Esophagus muscularis mucosa (tissue), 4 donors: ENCODE measurements around the gene PEAR1. TPM values are rescaled to one million over a fixed set of nuclear protein-coding genes. Genes with fewer than 3 reads are reported as not detected.

Experiments
- DNase-seq: peaks from one replicate; pipeline ENCODE4 v3.0.0-alpha.2; 2017; ENCODE audit errors: extremely low spot score
- H3K27ac ChIP-seq, 4 donors: fragments of 200-600 bp; sonication (generic); replicated peaks in 1 of 4; 1 replicate in 3 of 4; 2 replicates in 1 of 4; pipeline ENCODE4 v1.5.1; 2016 to 2019; ENCODE audit warnings: mild to moderate bottlenecking in 1 of 4
- H3K27me3 ChIP-seq, 4 donors: fragments of 200-600 bp; sonication (generic); one replicate each; pipeline versions ENCODE4 v1.5.1 to v1.6.0; 2016 to 2019
- H3K36me3 ChIP-seq, 4 donors: fragments of 200-600 bp; sonication (generic); one replicate each; pipeline ENCODE4 v1.5.1; 2016 to 2019
- H3K4me1 ChIP-seq, 4 donors: fragments of 200-600 bp; sonication (generic); one replicate each; pipeline ENCODE4 v1.5.1; 2016 to 2019
- H3K4me3 ChIP-seq, 4 donors: fragments of 200-600 bp; sonication (generic); 1 replicate in 2 of 4; 2 replicates in 2 of 4; pipeline ENCODE4 v1.5.1; 2016 to 2019; ENCODE audit warnings: mild to moderate bottlenecking in 4 of 4, moderate library complexity in 1 of 4
- H3K9me3 ChIP-seq, 4 donors: fragments of 200-600 bp; sonication (generic); 1 replicate in 3 of 4; 2 replicates in 1 of 4; pipeline ENCODE4 v1.5.1; 2016 to 2019
- CTCF ChIP-seq, 3 experiments: fragments of 200-600 bp in 2 of 3; fragments of 450-650 bp in 1 of 3; sonication (generic) in 2 of 3; IDR thresholded peaks; one replicate each; pipeline ENCODE4 v1.5.1; 2017 to 2019; ENCODE audit warnings: antibody characterized with exemption in 3 of 3, mild to moderate bottlenecking in 2 of 3, moderate library complexity in 1 of 3
- EP300 ChIP-seq: sonication (generic); formaldehyde crosslinking; IDR thresholded peaks from one replicate; pipeline ENCODE4 v1.6.1; 2017; ENCODE audit warnings: antibody characterized with exemption
- POLR2A ChIP-seq: fragments of 450-650 bp; IDR thresholded peaks from one replicate; pipeline ENCODE4 v1.6.1; 2017; ENCODE audit warnings: antibody characterized with exemption, moderate library complexity, mild to moderate bottlenecking, low read depth
- POLR2AphosphoS5 ChIP-seq, 2 donors: sonication (generic); formaldehyde crosslinking; IDR thresholded peaks; one replicate each; pipeline ENCODE4 v1.6.1; 2017; ENCODE audit warnings: antibody characterized with exemption in 2 of 2
- WGBS: methylation state at CpG from one replicate; pipeline ENCODE4 v1.1.5; 2018; 5-methylcytosine and 5-hydroxymethylcytosine counted together
- intact Hi-C: fragments of 100-400 bp; cut with DNase I; formaldehyde crosslinking; loops from one replicate; pipeline ENCODE4 v1.15.1; 2023
- total RNA-seq, 4 donors: library from RNA; depleted of rRNA; stranded (reverse); fragments of >200 nt; gene quantifications; one replicate each; pipeline versions ENCODE4 v1.1.0 to v1.2.1, GENCODE V29; 2016

PEAR1 gene
- total RNA-seq, 4 donors from 2014 or later, result 6.1 to 13.6 (median 10.9) TPM

DNA sequence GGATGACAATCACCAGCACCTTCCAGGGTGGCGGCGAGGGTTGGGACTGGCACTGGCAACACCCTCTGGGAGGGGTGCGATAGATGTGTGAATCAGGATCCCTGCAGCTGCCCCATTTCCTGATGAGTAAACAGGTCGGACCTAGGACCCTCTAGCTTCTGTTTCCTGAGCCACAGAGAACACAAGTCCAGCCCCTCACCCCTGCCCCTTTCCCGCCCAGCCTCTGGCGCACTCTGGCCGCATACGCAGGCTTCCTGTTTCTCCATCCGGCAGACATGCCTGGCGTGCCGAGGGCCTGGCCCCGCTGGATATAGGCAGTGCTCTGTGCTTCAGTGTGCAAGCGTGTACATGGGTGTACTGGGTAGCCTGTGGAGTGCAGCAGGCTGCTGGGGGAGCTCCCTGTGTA is 4.6 kb downstream of the PEAR1 start:
- Histone ChIP-seq H3K9me3 (no peaks in the 10 kb centered on the region), H3K4me1 (peaks cover 64 to 89% (median 76%) of the 10 kb centered on the region in 4 donors), H3K27ac (peak overlapping the region; percentile 61 to 91 (median 82)), H3K27me3 (peaks cover 0 to 76% (median 12%) of the 10 kb centered on the region in 4 donors), H3K4me3 (peak overlapping the region in 1 of 4 donors; percentile 23), H3K36me3 (no peaks in the 10 kb centered on the region)
- no CpG with 5 or more reads among the region's 13 CpGs for WGBS
- intact Hi-C loops, result no loop called here
- no peak for DNase-seq
- TF ChIP-seq POLR2AphosphoS5 (IDR thresholded peaks at IDR 0.05) (peak; percentile 48 to 49), CTCF (IDR thresholded peaks at IDR 0.05) (no peak)

DNA sequence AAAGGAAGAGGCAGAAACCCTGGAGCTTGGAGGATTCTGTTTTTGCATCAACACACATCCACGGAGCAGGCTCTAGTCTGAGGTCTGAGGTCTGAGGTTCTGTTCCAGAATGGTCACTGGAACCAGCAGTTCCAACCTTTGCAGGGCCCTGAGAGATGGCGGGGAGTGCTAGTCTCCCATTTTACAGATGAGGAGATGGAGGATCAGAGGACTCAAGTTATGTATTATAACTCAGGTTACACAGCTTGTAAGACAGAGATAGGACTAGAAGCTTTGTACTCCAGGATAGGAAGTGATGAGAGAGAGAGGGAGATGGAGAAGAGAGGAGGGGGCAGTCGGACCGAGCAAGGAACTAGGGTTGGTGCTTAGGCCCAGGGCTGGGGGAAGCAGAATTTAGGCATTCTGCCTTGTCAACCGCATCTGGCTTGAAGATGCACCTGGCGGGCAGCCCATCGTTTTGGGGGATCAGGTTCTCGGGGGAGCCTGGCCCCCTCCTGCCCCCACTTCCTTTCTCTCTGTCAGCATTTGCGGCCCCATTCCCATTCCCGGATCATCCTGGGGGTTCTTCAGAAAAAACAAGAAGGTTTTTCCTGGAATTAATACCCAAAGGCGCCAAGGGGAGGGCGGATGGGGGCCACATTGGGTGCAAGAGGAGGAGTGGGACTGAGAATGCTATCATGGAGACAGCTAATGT is 5.6 kb downstream of the PEAR1 start:
- Histone ChIP-seq H3K4me1 (peaks cover 60 to 90% (median 75%) of the 10 kb centered on the region in 4 donors), H3K27ac (peak overlapping the region in 1 of 4 donors; percentile 14), H3K9me3 (no peaks in the 10 kb centered on the region), H3K27me3 (peaks cover 0 to 67% (median 4%) of the 10 kb centered on the region in 4 donors), H3K4me3 (no peak overlapping the region), H3K36me3 (no peaks in the 10 kb centered on the region)
- intact Hi-C loops, result no loop called here
- TF ChIP-seq POLR2AphosphoS5 (IDR thresholded peaks at IDR 0.05) (no peak), POLR2A (no peak), CTCF (IDR thresholded peaks at IDR 0.05) (no peak), EP300 (no peak)
- 76% methylated on average over 12 of the region's 12 CpGs for WGBS
- no peak for DNase-seq

DNA sequence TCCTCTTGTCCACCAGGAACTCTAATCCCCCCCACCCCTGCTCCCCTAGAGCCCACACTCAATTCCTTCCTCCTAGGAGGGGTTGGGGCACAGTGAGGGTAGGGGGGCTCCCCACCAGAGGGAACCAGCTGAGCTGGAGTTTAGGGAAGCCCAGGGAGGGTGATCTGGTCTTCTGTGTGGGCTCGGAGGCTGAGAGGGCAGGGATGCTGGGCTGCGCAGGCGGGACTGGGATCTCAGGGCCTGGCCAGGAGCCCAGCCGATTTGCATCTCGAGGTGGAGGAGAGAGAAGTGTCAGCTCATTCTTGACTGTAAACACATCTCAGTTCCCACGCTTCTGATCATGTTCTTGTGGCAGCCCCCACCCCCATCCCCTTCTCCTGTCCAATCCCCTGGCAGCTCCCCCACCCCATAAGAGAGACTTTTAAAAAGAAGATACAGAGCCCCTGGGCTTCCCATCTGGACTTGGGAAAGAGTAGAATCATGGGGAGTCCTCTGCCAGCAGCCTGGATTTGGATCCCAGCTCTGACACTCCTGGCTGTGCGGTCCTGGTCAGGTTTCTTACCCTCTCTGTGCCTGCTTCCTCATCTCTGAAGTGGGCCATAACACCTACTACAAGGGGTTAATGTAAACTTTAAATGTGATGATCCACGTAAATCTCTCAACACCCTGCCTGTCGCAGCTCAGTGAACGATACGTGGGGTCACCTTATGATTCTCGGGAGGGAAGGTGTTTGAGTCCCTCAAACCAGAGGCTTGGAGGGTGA is 6.6 kb downstream of the PEAR1 start:
- Histone ChIP-seq H3K27ac (no peak overlapping the region), H3K9me3 (no peaks in the 10 kb centered on the region), H3K36me3 (peaks cover 0 to 7% (median 0%) of the 10 kb centered on the region in 4 donors), H3K27me3 (peaks cover 0 to 56% (median 0%) of the 10 kb centered on the region in 4 donors), H3K4me1 (peaks cover 65 to 95% (median 73%) of the 10 kb centered on the region in 4 donors), H3K4me3 (no peak overlapping the region)
- DNase-seq, result no peak
- 66% methylated on average over 12 of the region's 12 CpGs for WGBS
- intact Hi-C loops, result no loop called here
- TF ChIP-seq EP300 (no peak), CTCF (IDR thresholded peaks at IDR 0.05) (no peak), POLR2AphosphoS5 (IDR thresholded peaks at IDR 0.05) (no peak), POLR2A (no peak)

DNA sequence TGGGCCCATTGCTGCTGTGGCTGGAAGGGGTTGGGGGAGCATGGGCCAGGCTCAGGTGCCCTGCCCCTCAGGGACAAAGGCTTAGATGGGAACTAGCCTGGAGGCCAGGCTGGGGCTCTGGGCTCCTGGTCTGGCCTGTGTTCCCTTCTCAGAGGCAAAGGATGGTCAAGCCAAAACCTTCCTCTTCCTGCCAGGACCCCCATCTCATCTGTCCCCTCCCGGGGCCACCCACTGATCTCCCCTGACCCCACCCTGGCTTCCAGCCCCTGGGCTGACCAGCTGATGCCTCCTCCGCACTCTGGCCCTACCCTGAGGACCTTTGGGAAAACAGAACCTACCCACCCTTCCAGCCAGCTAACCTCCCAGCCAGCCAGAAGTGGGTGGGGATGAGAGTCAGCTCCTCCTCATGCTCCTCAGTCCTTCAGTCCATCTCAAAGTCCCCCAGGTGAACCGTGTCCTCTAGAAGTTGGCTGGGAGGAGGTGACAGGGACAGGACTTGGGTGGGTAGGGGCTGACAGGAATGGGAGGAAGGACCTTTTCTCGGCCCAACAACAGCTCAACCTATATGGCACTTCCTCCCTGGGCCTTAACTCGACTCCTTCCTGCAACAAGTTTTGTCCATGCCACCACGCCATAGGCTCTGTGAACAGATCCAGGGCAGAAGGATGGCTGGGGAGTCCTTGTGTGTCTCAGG is 7.5 kb downstream of the PEAR1 start:
- H3K4me3 ChIP-seq, result no peak overlapping the region
- H3K9me3 ChIP-seq, result no peaks in the 10 kb centered on the region
- TF ChIP-seq POLR2AphosphoS5 (IDR thresholded peaks at IDR 0.05), result no peak
- TF ChIP-seq CTCF (IDR thresholded peaks at IDR 0.05), result no peak
- TF ChIP-seq POLR2A, result no peak
- TF ChIP-seq EP300, result no peak
- intact Hi-C loops, result no loop called here
- H3K27me3 ChIP-seq, result peaks cover 0 to 54% (median 0%) of the 10 kb centered on the region in 4 donors
- DNase-seq, result no peak
- WGBS, result 67% methylated on average over 5 of the region's 6 CpGs
- peaks cover 62 to 86% (median 66%) of the 10 kb centered on the region in 4 donors for H3K4me1 ChIP-seq
- H3K36me3 ChIP-seq, result peaks cover 0 to 13% (median under 1%) of the 10 kb centered on the region in 4 donors
- H3K27ac ChIP-seq, result peak overlapping the region in 1 of 4 donors; percentile 30
